Endodermal cell (in vitro differentiated cells): Measurements from ENCODE around the gene CAPN13. TPM values are rescaled to one million over a fixed set of nuclear protein-coding genes. Genes with fewer than 3 reads are reported as not detected.

Experiments used
- DNase-seq: peaks from one replicate; pipeline ENCODE4 v3.0.0-alpha.2; 2017
- H3K27ac ChIP-seq: 2 replicates; pipeline ENCODE4 v1.5.1; 2013; ENCODE audit warnings: mild to moderate bottlenecking, low read depth, low read length, moderate library complexity
- H3K27me3 ChIP-seq: 2 replicates; pipeline ENCODE4 v1.6.1; 2013; ENCODE audit warnings: mild to moderate bottlenecking, low read length, moderate library complexity; ENCODE audit not compliant: insufficient read depth, control insufficient read depth, poor library complexity, severe bottlenecking
- H3K36me3 ChIP-seq: 2 replicates; pipeline ENCODE4 v1.7.0; 2013; ENCODE audit warnings: mild to moderate bottlenecking, low read length, moderate library complexity; ENCODE audit not compliant: control insufficient read depth, insufficient read depth
- H3K4me1 ChIP-seq: one replicate; pipeline ENCODE4 v1.7.0; 2013; ENCODE audit warnings: low read length; ENCODE audit not compliant: control insufficient read depth, insufficient read depth
- H3K4me3 ChIP-seq: 2 replicates; pipeline ENCODE4 v1.5.1; 2013; ENCODE audit warnings: mild to moderate bottlenecking, low read length, moderate library complexity
- H3K9ac ChIP-seq: 2 replicates; pipeline ENCODE4 v1.6.1; 2013; ENCODE audit warnings: mild to moderate bottlenecking, low read length, moderate library complexity; ENCODE audit not compliant: poor library complexity, severe bottlenecking; ENCODE audit errors: extremely low read depth
- H3K9me3 ChIP-seq: 2 replicates; pipeline ENCODE4 v1.6.1; 2013; ENCODE audit warnings: mild to moderate bottlenecking, low read length, moderate library complexity; ENCODE audit not compliant: control insufficient read depth
- H3K27ac Mint-ChIP-seq: 2 replicates; pipeline ENCODE4 v1.8.0; 2020; ENCODE audit warnings: mixed read lengths
- H3K27me3 Mint-ChIP-seq: 2 replicates; pipeline ENCODE4 v1.8.0; 2021; ENCODE audit warnings: mild to moderate bottlenecking, mixed read lengths; ENCODE audit not compliant: insufficient read depth
- H3K36me3 Mint-ChIP-seq: 2 replicates; pipeline ENCODE4 v1.8.0; 2020; ENCODE audit warnings: low read depth, mixed read lengths
- H3K4me1 Mint-ChIP-seq: 2 replicates; pipeline ENCODE4 v1.8.0; 2020; ENCODE audit warnings: mixed read lengths
- H3K4me3 Mint-ChIP-seq: 2 replicates; pipeline ENCODE4 v1.8.0; 2020; ENCODE audit warnings: mild to moderate bottlenecking, moderate library complexity, mixed read lengths
- H3K9me3 Mint-ChIP-seq: 2 replicates; pipeline ENCODE4 v1.8.0; 2020; ENCODE audit warnings: mild to moderate bottlenecking, mixed read lengths
- WGBS, 2 experiments: methylation state at CpG; one replicate each; pipeline versions ENCODE4 v1.1.5 to v1.1.7; 2013; ENCODE audit warnings: missing lambda C conversion rate in 2 of 2, mixed read lengths in 1 of 2; ENCODE audit not compliant: insufficient coverage in 1 of 2, insufficient read length in 1 of 2; 5-methylcytosine and 5-hydroxymethylcytosine counted together
- total RNA-seq, 2 donors: library from RNA; stranded (reverse); fragmentation: NEBNext Ultra II Directional in 1 of 2; extraction: Animal tissue kit (Norgen Biotek cat#: 25700) in 1 of 2; gene quantifications; 2 replicates in 1 of 2; 3 replicates in 1 of 2; pipeline ENCODE4 v1.2.1, GENCODE V29; 2021
- TF ChIP-seq, protein P1 (sequence below): fragments of 200-600 bp; sonication (generic); conservative IDR thresholded peaks from 2 replicates; pipeline ENCODE4 v1.5.0; 2021; ENCODE audit warnings: antibody characterized with exemption, mild to moderate bottlenecking

Gene CAPN13
- total RNA-seq, 2 donors from 2014 or later, result 29.5 to 38.6 TPM

DNA sequence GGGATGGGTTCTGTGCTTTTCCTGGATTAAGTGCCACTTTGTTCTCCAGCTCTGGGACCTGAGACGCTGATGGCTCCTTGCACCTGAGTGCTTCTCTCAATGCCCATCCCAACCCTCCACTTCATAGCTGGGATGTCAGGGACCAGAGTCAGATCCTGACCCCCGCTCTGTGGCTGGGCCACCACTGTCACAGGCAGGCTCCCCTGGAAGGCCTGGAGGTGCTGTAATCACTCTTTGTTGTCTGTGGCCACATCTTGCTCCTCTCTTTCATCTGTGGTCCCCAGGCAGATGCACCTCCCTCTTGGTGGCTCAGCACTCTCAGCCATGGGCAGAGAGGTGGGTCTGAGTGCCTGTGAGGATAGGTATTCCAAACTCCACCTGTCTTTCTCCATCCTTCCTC, 62.4 kb downstream of the CAPN13 start:
- TF ChIP-seq, protein P1, sequence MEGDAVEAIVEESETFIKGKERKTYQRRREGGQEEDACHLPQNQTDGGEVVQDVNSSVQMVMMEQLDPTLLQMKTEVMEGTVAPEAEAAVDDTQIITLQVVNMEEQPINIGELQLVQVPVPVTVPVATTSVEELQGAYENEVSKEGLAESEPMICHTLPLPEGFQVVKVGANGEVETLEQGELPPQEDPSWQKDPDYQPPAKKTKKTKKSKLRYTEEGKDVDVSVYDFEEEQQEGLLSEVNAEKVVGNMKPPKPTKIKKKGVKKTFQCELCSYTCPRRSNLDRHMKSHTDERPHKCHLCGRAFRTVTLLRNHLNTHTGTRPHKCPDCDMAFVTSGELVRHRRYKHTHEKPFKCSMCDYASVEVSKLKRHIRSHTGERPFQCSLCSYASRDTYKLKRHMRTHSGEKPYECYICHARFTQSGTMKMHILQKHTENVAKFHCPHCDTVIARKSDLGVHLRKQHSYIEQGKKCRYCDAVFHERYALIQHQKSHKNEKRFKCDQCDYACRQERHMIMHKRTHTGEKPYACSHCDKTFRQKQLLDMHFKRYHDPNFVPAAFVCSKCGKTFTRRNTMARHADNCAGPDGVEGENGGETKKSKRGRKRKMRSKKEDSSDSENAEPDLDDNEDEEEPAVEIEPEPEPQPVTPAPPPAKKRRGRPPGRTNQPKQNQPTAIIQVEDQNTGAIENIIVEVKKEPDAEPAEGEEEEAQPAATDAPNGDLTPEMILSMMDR, result no peak
- Mint-ChIP-seq H3K9me3 (no peaks in the 10 kb centered on the region), H3K4me1 (no peaks in the 10 kb centered on the region), H3K27ac (no peak overlapping the region), H3K27me3 (peaks cover 2% of the 10 kb centered on the region), H3K36me3 (peaks cover 49% of the 10 kb centered on the region), H3K4me3 (no peak overlapping the region)
- 83 to 93% methylated on average over 2 of the region's 2 CpGs for WGBS, 2 experiments
- H3K27me3 ChIP-seq, result no peaks in the 10 kb centered on the region
- no peak for DNase-seq
- no peak overlapping the region for H3K4me3 ChIP-seq
- H3K27ac ChIP-seq, result no peak overlapping the region
- H3K4me1 ChIP-seq, result no peaks in the 10 kb centered on the region
- H3K36me3 ChIP-seq, result peaks cover 31% of the 10 kb centered on the region
- no peak overlapping the region for H3K9ac ChIP-seq
- H3K9me3 ChIP-seq, result no peaks in the 10 kb centered on the region

DNA sequence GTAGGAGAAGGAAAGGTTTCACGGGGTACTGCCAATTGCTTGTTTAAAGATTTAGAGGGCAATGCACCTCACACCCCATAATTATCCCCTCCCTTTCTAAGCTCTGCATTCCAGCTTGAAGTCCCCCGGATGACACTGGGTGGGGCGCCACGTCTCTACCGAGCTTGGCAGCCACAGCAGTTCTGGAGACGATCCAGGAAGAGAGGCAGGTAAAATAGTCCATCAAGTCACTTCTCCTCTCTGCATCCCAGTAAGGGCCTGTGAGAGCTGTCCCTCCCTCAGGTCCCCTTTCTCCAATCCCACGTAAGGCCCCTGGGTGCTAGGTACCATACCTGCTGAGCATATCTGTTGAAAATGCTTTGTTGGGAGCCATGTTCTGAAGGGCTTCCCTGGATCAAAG, 65.7 kb downstream of the CAPN13 start:
- Histone ChIP-seq H3K27me3 (no peaks in the 10 kb centered on the region), H3K4me1 (no peaks in the 10 kb centered on the region), H3K9ac (no peak overlapping the region), H3K36me3 (peaks cover 13% of the 10 kb centered on the region), H3K9me3 (no peaks in the 10 kb centered on the region), H3K4me3 (no peak overlapping the region), H3K27ac (no peak overlapping the region)
- WGBS, 2 experiments, result 95 to 97% methylated on average over 5 to 7 of the region's 7 CpGs
- peaks cover 26% of the 10 kb centered on the region for H3K36me3 Mint-ChIP-seq
- peaks cover 2% of the 10 kb centered on the region for H3K27me3 Mint-ChIP-seq
- no peak for DNase-seq
- H3K4me3 Mint-ChIP-seq, result no peak overlapping the region
- no peaks in the 10 kb centered on the region for H3K4me1 Mint-ChIP-seq
- no peaks in the 10 kb centered on the region for H3K9me3 Mint-ChIP-seq
- TF ChIP-seq, protein P1, result no peak
- H3K27ac Mint-ChIP-seq, result no peak overlapping the region

DNA sequence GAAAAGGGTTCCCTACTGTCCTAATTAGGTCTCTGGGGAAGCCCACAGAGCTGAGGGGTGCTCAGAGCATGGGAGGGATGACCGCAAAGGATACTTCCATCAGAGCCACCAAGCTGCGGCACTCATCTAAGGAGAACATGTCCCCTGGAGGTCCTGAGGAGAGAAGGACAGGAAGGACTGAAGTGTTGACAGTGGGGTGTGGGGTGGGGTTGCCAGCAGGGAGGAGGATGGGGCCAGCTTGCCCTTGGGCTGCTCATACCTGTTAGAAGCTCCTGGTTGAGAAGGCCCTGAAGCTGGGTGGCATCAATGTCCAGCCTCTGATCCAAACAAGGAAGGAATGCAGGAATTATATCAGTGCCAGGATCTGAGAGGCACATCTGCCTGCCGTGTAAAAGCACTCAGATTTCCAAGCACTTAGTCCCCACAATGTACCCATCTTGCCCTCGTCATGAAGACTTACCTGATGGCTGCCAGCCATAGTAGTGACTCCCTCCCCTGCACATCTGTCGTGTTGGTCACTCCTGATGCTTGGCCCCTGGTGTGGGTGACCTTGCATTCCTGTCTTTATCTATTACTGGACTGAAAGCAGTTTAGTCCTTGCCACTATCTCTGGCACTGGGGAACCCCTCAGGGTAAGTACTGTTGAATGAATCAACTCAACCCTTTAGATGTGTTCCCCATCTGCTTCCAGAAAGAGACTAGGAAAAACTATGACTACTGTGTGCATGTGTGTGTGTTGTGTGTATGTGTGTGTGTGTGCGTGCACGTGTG, 68.9 kb downstream of the CAPN13 start:
- DNase-seq, result peak; percentile 18
- Histone ChIP-seq H3K4me1 (no peaks in the 10 kb centered on the region), H3K9me3 (no peaks in the 10 kb centered on the region), H3K9ac (no peak overlapping the region), H3K36me3 (no peaks in the 10 kb centered on the region), H3K27ac (no peak overlapping the region), H3K27me3 (no peaks in the 10 kb centered on the region), H3K4me3 (no peak overlapping the region)
- Mint-ChIP-seq H3K36me3 (peaks cover 14% of the 10 kb centered on the region), H3K9me3 (no peaks in the 10 kb centered on the region), H3K27me3 (peaks cover 2% of the 10 kb centered on the region), H3K27ac (no peak overlapping the region), H3K4me1 (no peaks in the 10 kb centered on the region), H3K4me3 (no peak overlapping the region)
- TF ChIP-seq, protein P1, result no peak
- WGBS, 2 experiments, result 83 to 90% methylated on average over 3 to 7 of the region's 7 CpGs
